NCI-H2227 treated with DMSO at 0.1 percent for 48 hours (cell line): Measurements from ENCODE around the gene ATP2B2.
"Not testable (repeated sequence)": the region's sequence is repeated elsewhere in the genome, so short reads cannot be mapped to it uniquely, and the experiment has no call there.

Experiments
- DNase-seq: peaks from one replicate; lab custom pipeline; 2025; lab: John Stamatoyannopoulos, UW

ATP2B2 gene

GRCh38 chr3:10299679-10300078 is 205.7 kb downstream of the ATP2B2 start:
- no peak for DNase-seq

DNA sequence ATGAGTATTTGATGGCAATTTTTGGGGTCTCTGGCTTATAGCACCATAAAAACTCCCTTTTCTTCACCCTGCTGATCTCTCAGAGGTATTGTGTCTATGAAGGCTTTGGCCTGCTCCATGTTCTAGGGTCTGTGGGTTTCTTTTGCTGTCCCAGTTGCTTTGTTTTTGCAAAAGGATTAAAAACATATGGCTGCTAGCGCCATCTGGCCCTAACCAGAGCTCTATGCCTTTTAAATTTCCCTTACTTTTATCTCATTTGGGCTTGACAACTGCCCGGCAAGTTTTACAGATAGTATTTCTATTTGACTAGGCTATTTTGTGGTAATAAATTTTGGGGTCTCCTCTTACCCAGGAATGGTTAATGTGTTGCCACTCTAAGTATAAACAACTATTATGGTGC is 206.2 kb downstream of the ATP2B2 start:
- DNase-seq = no peak

DNA sequence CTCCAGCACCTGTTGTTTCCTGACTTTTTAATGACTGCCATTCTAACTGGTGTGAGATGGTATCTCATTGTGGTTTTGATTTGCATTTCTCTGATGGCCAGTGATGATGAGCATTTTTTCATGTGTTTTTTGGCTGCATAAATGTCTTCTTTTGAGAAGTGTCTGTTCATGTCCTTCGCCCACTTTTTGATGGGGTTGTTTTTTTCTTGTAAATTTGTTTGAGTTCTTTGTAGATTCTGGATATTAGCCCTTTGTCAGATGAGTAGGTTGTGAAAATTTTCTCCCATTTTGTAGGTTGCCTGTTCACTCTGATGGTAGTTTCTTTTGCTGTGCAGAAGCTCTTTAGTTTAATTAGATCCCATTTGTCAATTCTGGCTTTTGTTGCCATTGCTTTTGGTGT is 207.3 kb downstream of the ATP2B2 start:
- not testable (repeated sequence) for DNase-seq

DNA sequence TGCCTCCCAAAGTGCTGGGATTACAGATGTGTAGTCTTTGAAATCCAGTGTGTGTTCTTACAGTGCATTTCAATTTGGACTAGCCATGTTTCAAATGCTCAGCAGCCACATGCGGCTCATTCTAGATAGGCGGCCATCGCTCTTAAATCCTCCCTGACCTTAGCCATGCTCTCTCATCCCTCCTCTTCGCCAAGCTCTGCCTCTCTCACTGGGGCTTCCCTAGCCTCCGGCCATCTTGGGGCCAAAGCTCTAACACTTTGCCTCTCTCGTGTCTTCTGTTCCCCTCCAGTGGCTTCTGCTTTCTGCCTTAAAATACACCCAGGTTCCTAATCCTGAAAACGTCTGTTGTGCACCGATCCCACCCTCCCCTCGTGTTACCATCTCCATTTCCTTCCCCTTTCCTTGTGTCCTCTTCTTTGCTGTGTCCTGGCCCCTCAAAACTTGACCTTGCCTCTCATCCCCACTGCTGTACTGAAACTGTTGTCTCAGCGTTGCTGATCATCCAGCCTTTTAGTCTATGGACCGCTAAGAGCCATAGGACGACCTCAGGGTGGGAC is 211.3 kb downstream of the ATP2B2 start:
- no peak for DNase-seq

DNA sequence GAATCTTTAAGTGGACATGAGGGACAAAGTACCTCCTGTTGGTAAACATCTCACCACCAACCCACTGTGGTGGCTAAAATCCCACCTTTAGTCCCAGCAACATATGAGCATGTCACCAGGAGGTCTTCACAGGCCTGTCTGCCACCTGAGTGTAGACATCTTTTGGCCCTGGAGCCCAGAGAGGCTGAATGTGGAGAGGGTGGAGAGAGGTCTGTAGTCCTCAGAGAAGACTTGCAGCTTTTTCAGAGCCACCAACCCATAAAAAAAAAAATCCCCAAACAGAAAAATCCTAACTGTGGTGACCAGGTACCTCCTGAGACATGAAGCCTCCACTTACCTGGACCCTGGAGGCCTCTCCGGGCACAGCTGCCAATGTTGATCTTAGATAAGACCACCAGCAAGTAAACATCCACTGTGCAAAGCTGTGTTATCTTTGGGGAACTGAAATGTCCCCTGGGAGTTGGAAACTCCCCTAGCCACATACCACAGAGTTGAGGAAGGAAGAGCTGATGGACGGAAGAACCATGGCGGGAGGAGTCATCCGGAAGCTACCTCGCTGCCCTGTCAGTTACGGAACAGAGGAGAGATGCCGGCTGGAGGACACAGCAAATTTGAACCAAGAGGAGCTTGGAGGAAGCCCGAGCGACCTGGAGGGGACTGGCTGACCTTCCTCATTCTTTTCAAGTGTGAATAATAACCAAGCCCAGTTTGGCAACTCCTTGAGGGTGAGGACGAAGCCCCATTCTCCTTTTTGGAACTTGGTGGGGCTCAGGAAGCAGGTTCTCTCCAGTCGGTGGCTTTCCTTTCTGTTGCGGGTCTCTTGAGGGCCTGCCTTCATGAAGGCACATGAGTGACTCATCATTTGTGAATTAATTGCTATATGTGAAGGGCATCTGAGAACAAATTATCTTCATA is 212.6 kb downstream of the ATP2B2 start, which contains the start of gene GHRL:
GHRL (minus strand) TSS at position 443 of the 915 bp plus-strand sequence. CDS start 2,767 bp downstream, outside the sequence.
- no peak for DNase-seq

DNA sequence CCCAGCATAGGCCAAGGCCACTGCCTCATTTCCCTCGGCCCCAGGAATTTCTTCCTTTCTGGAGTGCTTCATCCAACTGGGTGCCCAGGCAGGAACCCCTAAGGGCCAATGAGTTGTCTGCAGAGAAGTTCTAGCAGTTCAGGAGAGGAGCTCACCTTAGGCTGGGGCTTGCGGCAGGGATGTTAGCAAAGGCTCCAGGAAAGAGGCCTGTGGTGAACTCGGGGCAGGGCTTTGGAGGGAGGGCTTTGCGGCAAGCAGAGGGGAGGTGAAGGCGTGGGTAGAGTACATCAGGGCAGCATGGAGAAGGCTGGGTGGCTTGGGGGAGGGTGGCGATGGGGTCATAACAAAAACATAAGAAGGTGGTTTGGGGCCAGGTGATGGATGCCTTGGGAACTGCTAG is 213.7 kb downstream of the ATP2B2 start:
- DNase-seq = no peak

- no peak for DNase-seq
Measured at GRCh38 chr3:10290481-10291176, 214.8 kb downstream of the ATP2B2 start.

- no peak for DNase-seq
Measured at GRCh38 chr3:10289787-10290355, 215.5 kb downstream of the ATP2B2 start.

DNA sequence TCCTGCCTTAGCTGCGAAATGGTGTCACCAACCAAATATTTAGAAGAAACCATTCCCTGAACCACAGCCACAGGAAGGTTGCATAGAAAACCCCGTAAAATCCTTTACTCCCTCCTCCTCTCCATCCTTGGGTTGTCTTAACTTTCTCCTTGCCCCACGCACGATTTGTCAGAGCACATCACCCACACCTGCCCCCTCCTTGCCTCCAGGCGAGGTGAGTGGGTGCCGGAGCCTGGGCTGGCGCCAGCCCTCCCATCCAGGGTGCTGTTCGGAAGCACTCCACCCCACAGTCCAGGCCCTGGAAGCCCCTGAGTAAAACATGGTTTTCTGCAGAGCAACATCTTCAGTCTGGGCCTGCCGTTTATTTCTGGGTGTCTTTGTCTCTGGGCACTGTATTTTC is 216.3 kb downstream of the ATP2B2 start:
- DNase-seq = no peak

GRCh38 chr3:10288575-10288960 is 216.8 kb downstream of the ATP2B2 start:
- DNase-seq = no peak

GRCh38 chr3:10287936-10288574 is 217.3 kb downstream of the ATP2B2 start:
- DNase-seq = no peak

- DNase-seq = no peak
Measured at GRCh38 chr3:10286596-10287295, 218.6 kb downstream of the ATP2B2 start.

DNA sequence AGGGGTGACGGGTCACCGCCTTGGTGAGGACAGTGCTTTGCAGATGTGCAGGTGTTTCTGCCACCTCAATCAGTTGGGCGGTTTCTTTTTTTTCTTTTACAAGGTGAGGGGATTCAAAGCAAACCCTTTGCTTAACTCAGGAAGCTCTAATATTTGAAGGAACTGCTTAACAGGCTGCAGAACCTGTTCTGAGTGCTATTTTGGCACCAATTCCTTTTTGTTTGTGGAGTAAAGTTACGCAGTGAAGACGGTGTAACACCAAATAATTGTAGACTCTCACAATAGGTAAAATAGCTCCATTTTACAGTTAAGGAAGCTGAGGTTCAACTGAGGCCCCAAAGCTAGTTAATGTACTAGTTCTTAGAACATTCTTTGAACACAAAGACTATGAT is 219.3 kb downstream of the ATP2B2 start:
- no peak for DNase-seq

- DNase-seq = no peak
Measured at GRCh38 chr3:10285272-10286132, 219.9 kb downstream of the ATP2B2 start.

- DNase-seq = no peak
Measured at GRCh38 chr3:10284496-10284895, 220.9 kb downstream of the ATP2B2 start.

DNA sequence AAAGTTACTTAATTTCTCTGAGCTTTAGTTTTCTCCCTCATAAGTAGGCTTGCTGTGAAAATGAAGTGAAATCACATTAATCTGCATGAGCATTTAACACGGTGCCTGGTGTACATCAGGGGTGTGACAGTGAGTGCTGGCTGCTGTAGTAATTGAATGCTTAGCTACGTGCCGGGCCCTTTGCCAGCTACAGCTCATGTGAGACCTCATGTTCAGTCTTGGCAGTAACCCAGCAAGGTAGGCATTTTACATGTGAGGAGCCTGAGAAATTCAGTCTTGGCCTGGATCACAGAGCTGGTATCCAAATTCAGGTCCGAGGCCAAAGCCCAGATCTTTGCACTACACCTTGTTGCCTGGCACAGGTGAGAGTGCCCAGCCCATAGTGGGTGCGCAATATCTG is 221.7 kb downstream of the ATP2B2 start:
- DNase-seq = no peak

GRCh38 chr3:10281951-10282350 is 223.4 kb downstream of the ATP2B2 start:
- DNase-seq = no peak

DNA sequence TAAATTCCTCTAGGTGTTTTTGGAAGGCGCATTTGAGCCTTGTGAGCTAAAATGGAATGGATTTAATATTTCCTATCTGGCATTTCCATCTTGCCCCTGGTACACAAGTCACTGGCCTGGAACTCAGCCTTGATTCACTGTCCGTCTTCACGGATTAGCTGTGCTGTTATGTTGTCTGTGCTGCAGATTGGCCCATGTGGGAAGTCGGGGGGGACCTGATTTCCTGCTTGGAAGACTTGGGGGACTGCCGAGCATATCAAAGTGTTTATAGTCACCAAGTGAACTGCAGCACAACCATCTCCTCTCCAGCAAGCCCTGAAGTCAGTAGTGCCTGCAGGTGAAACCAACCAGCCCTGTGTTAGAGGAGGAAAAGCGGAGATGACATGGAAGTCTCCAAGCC is 224.8 kb downstream of the ATP2B2 start:
- DNase-seq = no peak

GRCh38 chr3:10280177-10280529 is 225.2 kb downstream of the ATP2B2 start:
- no peak for DNase-seq

DNA sequence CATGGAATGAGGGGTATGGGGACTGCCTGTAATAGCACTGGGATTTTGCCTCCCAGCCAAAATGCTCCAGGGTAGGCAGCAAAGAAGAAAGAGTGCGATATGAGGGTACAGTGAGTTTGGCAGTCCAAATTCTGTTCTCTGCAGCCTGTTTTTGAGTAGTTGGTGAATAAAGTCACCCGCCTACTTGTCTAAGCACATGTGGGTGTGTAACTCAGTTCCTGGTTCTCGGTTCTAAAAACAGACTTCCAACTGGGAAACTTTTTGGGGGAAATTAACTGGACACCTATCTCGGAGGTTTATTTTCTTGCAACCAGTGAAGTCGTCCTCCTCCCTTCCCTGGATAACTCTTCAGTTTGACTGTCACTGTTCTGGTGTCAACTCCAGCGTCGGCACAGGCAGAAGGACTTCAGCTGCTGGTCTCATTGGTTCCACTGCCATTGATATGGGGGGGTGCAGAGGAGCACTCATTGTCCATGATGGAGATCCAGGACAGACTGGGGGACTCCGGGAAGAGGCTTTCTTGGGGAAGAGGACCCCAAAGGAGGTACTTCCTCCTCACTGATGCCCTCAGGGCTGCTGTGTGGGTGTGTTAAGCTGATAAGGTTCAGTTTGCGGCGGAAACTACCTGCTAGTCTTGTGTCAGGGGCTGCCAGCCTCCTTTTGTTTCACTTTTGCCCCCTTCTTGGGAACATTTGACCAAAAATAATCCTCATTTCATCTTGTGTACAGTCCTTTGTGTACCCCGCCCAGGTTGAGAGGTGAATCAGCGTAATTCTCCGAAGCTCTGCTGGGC is 225.8 kb downstream of the ATP2B2 start:
- DNase-seq = no peak
